VCaP (cell line): ENCODE results near the gene RUNX1.

Experiments used
- H3K27ac ChIP-seq: fragments of 450-650 bp; 2 replicates; pipeline ENCODE4 v1.5.1; 2017
- TF ChIP-seq, protein P1 (sequence below): fragments of 450-650 bp; conservative IDR thresholded peaks from 2 replicates; pipeline ENCODE4 v1.5.1; 2017; ENCODE audit warnings: mild to moderate bottlenecking, moderate library complexity

RUNX1 gene

DNA sequence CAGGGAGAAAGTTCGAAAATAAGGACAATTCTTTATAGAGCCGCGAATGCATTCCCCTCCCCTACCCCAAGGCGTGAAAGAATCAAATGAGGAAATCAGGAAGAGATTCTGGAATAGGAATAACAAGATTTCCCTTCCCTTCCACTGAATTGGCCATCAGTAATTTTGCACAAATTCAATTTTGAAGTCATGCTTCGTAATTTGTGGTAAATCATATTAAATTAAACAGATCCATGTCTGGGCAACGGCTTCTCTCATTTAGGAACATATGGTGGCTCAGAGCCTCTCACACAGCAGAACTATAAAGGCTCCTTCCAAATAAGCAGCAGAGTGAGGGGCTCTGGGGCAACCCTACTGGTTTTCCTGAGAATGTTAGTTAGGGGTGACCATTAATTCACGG, 227.4 kb downstream of the RUNX1 start:
- TF ChIP-seq, protein P1, sequence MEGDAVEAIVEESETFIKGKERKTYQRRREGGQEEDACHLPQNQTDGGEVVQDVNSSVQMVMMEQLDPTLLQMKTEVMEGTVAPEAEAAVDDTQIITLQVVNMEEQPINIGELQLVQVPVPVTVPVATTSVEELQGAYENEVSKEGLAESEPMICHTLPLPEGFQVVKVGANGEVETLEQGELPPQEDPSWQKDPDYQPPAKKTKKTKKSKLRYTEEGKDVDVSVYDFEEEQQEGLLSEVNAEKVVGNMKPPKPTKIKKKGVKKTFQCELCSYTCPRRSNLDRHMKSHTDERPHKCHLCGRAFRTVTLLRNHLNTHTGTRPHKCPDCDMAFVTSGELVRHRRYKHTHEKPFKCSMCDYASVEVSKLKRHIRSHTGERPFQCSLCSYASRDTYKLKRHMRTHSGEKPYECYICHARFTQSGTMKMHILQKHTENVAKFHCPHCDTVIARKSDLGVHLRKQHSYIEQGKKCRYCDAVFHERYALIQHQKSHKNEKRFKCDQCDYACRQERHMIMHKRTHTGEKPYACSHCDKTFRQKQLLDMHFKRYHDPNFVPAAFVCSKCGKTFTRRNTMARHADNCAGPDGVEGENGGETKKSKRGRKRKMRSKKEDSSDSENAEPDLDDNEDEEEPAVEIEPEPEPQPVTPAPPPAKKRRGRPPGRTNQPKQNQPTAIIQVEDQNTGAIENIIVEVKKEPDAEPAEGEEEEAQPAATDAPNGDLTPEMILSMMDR: no peak
- H3K27ac ChIP-seq: peak overlapping the region; percentile 37

- H3K27ac ChIP-seq: no peak overlapping the region
- TF ChIP-seq, protein P1: no peak
These were observed 229.1 kb downstream of the RUNX1 start for GRCh38 chr21:34820051-34820450.

DNA sequence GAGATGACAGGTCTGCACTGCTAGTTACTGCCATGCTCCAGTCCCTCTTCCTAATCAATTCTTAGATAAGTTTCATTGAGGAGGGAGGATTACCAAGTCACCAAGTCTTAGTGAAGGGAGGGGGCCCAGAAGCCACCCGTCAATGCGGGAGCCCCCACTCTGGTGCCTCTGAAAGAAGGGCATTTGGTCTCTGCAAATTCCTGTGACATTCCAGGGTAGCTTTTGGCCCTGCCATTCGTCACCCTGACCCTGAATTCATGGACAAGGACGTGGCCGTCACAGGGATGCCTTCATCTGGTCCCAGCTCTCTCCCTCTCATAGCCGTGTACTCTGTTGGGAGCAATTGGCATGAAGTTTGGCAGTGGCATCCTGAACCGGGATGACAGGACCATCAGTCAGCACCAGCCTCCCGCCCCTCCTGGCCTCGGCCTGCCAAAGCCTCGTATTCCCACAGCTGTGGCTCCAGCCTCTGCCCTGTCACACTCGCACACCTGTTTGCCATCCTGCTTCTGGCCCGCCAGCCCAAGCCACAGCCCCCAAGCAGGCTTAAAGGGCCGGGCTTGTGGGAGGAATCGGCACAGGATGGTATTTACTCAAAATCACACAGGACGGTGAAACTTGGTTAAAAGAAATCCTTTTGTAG, 229.6 kb downstream of the RUNX1 start:
- TF ChIP-seq, protein P1: no peak
- no peak overlapping the region for H3K27ac ChIP-seq

DNA sequence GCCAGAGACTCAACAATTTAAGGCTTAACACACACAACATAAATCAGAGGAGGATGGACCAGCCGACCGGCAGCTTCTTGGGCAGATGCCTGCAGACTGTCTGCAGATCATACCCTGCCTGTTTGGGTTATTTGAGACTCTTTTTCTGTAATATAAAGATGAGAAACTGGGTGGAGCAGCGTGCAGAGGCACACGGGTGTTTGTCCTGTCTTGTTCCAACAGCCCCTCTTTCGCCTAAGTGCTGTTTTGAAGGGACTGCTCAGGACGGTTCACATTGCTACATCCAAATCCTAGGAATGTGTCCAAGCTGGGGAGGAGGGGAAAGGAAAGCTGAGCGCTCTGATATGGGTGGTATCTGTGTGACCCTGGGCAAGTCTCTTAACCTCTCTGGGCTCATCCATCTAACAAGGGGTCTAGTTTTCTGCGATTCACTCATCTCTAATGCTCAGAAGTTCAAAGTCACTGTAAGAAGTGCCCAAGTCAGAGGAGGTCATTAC, 230.4 kb downstream of the RUNX1 start:
- no peak overlapping the region for H3K27ac ChIP-seq
- TF ChIP-seq, protein P1: no peak

GRCh38 chr21:34817821-34818661, 231.1 kb downstream of the RUNX1 start:
- no peak overlapping the region for H3K27ac ChIP-seq

DNA sequence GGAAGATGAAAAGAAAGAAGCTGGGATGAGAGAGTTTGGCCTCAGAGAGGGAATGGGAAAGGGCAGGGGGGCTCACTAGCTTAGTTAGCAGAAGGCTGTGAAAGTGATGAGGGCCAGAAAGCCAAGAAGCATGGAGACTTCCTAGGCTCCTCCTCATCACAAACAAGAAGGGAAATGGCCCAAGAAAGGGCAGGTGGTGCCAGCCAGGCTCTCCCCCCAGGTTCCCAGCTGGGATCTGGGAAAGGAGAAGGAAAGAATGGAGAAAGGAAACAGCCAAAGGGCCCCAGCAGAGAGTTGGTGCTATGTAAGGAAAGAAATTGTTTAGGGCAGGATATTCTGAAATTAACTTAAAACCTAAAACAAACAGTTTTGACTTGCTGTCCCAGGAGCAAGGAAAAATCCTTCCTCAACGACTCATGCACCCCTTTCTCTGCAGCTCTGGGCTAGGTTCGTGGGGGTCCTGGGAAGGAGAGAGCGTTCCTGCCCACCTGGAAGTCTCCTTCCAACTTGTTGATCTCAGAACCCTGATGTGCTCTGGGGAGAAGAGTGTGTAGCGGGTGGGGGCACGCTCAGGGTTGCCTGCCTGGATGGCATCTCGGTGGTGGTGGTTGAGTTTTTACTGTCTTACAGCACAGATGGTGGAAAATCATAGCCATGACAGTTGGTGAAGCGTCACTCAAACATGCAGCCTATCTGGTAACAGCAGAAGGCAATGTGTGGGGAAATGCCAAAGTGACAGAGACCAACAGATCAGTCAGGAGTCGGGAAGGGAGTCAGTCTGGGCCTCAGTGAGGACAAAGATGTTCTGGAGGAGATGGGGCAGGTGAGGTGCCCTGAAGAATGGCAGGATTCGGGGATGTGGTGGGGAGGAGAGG, 233.0 kb downstream of the RUNX1 start:
- TF ChIP-seq, protein P1: no peak
- no peak overlapping the region for H3K27ac ChIP-seq

More at GRCh38 chr21:34817821-34818661, 231.1 kb downstream of the RUNX1 start:
- TF ChIP-seq, protein P1: no peak

GRCh38 chr21:34814529-34814951, 234.6 kb downstream of the RUNX1 start:
- TF ChIP-seq, protein P1: no peak
- no peak overlapping the region for H3K27ac ChIP-seq
